OCI-LY7 (cell line): ENCODE data around the gene SPRYD7. TPM values are rescaled to one million over a fixed set of nuclear protein-coding genes. Genes with fewer than 3 reads are reported as not detected.

ENCODE experiments used
- BruUV-seq: library from RNA; stranded (reverse); fragments of 400-500 nt; replicated peaks from 2 replicates; lab custom pipeline; 2021; lab: Mats Ljungman, UMichigan
- CTCF ChIA-PET: fragments of 300-600 bp; sonication (Branson Sonifier 250); formaldehyde crosslinking; loops from one replicate; lab custom pipeline; 2022; ENCODE audit warnings: antibody characterized with exemption; ENCODE audit not compliant: unreplicated experiment; lab: Charles Lee
- POLR2A ChIA-PET: fragments of 300-600 bp; sonication (Branson Sonifier 250); formaldehyde crosslinking; loops from one replicate; lab custom pipeline; 2022; ENCODE audit warnings: antibody characterized with exemption; lab: Charles Lee
- DNase-seq: peaks from one replicate; pipeline ENCODE4 v3.0.0-alpha.2; 2015; ENCODE audit warnings: low spot score
- H2AFZ ChIP-seq: fragments of 200-600 bp; sonication (generic), shearing (Covaris generic); 2 replicates; pipeline ENCODE4 v1.6.1; 2014; ENCODE audit warnings: mild to moderate bottlenecking, antibody characterized with exemption, low read length, moderate library complexity
- H3K27ac ChIP-seq: fragments of 200-600 bp; sonication (generic); 2 replicates; pipeline ENCODE4 v1.5.1; 2014; ENCODE audit warnings: mixed run types, low read depth, mild to moderate bottlenecking, moderate library complexity, low read length, inconsistent platforms; ENCODE audit not compliant: poor library complexity, severe bottlenecking
- H3K36me3 ChIP-seq: fragments of 200-600 bp; sonication (generic); 2 replicates; pipeline ENCODE4 v1.6.1; 2014; ENCODE audit warnings: mild to moderate bottlenecking, antibody characterized with exemption, low read length, moderate library complexity, mixed read lengths; ENCODE audit not compliant: insufficient read depth
- H3K4me1 ChIP-seq: fragments of 200-600 bp; sonication (generic); 2 replicates; pipeline ENCODE4 v1.5.1; 2014; ENCODE audit warnings: mild to moderate bottlenecking, low read length; ENCODE audit not compliant: insufficient read depth, poor library complexity, severe bottlenecking
- H3K4me2 ChIP-seq: fragments of 200-600 bp; sonication (generic); 2 replicates; pipeline ENCODE4 v1.6.1; 2014; ENCODE audit warnings: mild to moderate bottlenecking, low read length
- H3K4me3 ChIP-seq: fragments of 200-600 bp; sonication (generic); 2 replicates; pipeline ENCODE4 v1.5.1; 2014; ENCODE audit warnings: mild to moderate bottlenecking, low read depth, low read length; ENCODE audit not compliant: poor library complexity, severe bottlenecking
- H3K79me2 ChIP-seq: fragments of 200-600 bp; sonication (generic); 2 replicates; pipeline ENCODE4 v1.6.1; 2016; ENCODE audit warnings: low read depth, mild to moderate bottlenecking, low read length, moderate library complexity, mixed read lengths; ENCODE audit not compliant: insufficient read depth
- H3K9me2 ChIP-seq: fragments of 200-600 bp; sonication (generic); 2 replicates; pipeline ENCODE4 v1.6.1; 2016; ENCODE audit warnings: mild to moderate bottlenecking, low read length, mixed read lengths; ENCODE audit not compliant: insufficient read depth
- H3K9me3 ChIP-seq: fragments of 200-600 bp; sonication (generic); 2 replicates; pipeline ENCODE4 v1.6.1; 2014; ENCODE audit warnings: mild to moderate bottlenecking, mixed run types, low read length, mixed read lengths
- H4K20me1 ChIP-seq: fragments of 200-600 bp; sonication (generic); 2 replicates; pipeline ENCODE4 v1.6.1; 2014; ENCODE audit warnings: mild to moderate bottlenecking, antibody characterized with exemption, low read length, moderate library complexity, mixed read lengths; ENCODE audit not compliant: insufficient read depth
- EZH2phosphoT487 ChIP-seq: fragments of 200-600 bp; sonication (generic); IDR thresholded peaks from 2 replicates; pipeline ENCODE4 v1.6.1; 2018; ENCODE audit warnings: low read depth, borderline replicate concordance, mild to moderate bottlenecking, mixed run types, antibody characterized with exemption, low read length, moderate library complexity, mixed read lengths
- intact Hi-C: fragments of 100-400 bp; cut with micrococcal nuclease; formaldehyde crosslinking; loops from one replicate; pipeline ENCODE4 v1.10.0; 2022; ENCODE audit not compliant: unreplicated experiment
- total RNA-seq, 2 experiments: library from RNA; depleted of rRNA in 1 of 2; stranded (reverse); fragments of >200 nt in 1 of 2; shearing (Covaris generic) in 1 of 2; gene quantifications; 2 replicates each; pipeline ENCODE4 v1.2.3, GENCODE V29; 2014 to 2022
- TF ChIP-seq, protein P1 (sequence below): fragments of 200-600 bp; sonication (generic); conservative IDR thresholded peaks from 2 replicates; pipeline ENCODE4 v1.5.1; 2014; ENCODE audit warnings: mild to moderate bottlenecking, antibody characterized with exemption, low read length, moderate library complexity, mixed read lengths

The SPRYD7 gene
- total RNA-seq, 2 experiments from 2014 or later, result 6.8 to 10.6 TPM

DNA sequence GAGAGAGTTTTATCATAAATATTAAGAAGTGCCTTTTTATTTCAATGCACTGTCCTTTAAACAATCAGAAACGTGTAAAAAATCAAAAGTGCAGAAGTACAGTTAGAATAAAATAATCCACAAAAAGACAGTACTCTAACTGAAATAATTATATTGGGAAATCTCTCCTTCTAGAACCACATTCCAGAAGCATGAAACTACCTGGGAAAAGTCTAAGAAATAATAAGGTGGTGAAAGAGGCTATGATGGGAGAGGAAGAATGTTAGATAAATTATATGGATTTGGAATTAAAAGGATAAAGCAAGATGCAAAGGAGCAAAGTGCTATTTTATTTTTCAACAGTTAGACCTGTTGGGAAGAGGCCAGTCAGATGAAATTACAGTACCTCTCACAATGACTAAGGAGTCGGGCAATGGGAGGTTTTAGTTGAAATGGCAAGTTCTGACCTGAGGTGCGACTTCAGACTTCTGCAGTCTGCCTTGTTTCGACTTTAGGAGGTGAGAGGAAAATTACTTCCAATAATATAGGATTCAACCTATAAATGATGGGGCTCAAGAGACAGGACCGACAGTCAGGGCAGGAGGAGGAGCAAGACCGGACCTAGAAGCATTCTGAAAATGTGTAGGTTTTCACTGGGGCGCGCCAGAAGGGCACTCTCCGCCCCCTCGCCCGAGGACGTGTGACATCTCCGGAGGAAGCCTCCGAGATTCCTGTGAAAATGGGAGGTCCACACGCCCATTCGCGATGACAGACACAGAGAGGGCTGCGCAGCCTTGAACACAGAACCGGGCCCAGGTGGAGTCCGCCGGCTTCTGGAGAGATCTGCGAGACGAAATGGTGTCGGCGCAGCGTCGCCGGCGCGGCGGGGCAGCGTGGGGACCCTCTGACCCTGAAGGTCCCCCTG is 717 bp downstream of the SPRYD7 start:
- ChIA-PET POLR2A (interaction anchor here (0.6 to 2.3 kb wide), 7 partner anchors 14 to 847 kb away, joined by 3 to 8 read pairs (median 3); partner anchors contain the start of gene KPNA3), CTCF (interaction anchor here (0.8 to 1.1 kb wide), 4 partner anchors 8 to 203 kb away, joined by 3 read pairs; no protein-coding TSS in a partner anchor)
- intact Hi-C loops, result loop anchor here (1.0 to 5.0 kb wide), 5 partner anchors 62 to 977 kb away; partner anchors contain the start of genes KPNA3 and TRIM13
- Histone ChIP-seq H3K79me2 (peaks cover 5% of the 10 kb centered on the region; the same call in 1 of the 2 replicates), H3K4me2 (peak overlapping the region; percentile 70), H3K4me1 (peaks cover 29% of the 10 kb centered on the region), H3K27ac (peak overlapping the region; percentile 24), H2AFZ (peak overlapping the region; percentile 89), H3K36me3 (peaks cover 7% of the 10 kb centered on the region; the same call in 1 of the 2 replicates), H3K9me3 (no peaks in the 10 kb centered on the region), H3K4me3 (peak overlapping the region; percentile 81), H4K20me1 (no peaks in the 10 kb centered on the region), H3K9me2 (no peaks in the 10 kb centered on the region)
- TF ChIP-seq, protein P1, sequence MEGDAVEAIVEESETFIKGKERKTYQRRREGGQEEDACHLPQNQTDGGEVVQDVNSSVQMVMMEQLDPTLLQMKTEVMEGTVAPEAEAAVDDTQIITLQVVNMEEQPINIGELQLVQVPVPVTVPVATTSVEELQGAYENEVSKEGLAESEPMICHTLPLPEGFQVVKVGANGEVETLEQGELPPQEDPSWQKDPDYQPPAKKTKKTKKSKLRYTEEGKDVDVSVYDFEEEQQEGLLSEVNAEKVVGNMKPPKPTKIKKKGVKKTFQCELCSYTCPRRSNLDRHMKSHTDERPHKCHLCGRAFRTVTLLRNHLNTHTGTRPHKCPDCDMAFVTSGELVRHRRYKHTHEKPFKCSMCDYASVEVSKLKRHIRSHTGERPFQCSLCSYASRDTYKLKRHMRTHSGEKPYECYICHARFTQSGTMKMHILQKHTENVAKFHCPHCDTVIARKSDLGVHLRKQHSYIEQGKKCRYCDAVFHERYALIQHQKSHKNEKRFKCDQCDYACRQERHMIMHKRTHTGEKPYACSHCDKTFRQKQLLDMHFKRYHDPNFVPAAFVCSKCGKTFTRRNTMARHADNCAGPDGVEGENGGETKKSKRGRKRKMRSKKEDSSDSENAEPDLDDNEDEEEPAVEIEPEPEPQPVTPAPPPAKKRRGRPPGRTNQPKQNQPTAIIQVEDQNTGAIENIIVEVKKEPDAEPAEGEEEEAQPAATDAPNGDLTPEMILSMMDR, result no peak
- no peak for TF ChIP-seq EZH2phosphoT487
- DNase-seq, result peak; percentile 44
- no TSS peak for BruUV-seq

DNA sequence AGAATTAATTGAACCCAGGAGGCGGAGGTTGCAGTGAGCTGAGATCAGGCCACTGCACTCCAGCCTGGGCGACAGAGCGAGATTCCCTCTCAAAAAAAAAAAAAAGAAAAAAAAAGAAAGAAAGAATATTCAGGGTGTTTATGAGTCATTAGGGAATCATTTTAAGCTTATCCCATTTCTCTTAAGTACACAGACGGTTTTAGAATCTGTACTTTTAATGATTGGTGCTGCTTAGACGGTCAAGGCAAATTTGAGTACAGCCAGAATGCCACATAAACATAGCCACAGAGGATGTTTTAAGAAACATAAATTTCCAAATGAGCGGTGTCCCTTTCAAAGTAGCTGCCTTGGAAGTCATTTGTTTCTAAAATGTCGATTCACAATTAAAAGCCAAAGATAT is 2.6 kb downstream of the SPRYD7 start:
- no peaks in the 10 kb centered on the region for H3K9me2 ChIP-seq
- no peak overlapping the region for H2AFZ ChIP-seq
- H3K4me1 ChIP-seq, result peaks cover 21% of the 10 kb centered on the region
- no peak overlapping the region for H3K4me2 ChIP-seq
- H3K9me3 ChIP-seq, result no peaks in the 10 kb centered on the region
- no peak for DNase-seq
- no peak overlapping the region for H3K4me3 ChIP-seq
- intact Hi-C loops, result no loop called here
- no peak overlapping the region for H3K27ac ChIP-seq
- peaks cover 5% of the 10 kb centered on the region; the same call in 1 of the 2 replicates for H3K79me2 ChIP-seq
- peaks cover 16% of the 10 kb centered on the region; the same call in 1 of the 2 replicates for H3K36me3 ChIP-seq
- POLR2A ChIA-PET, result interaction anchor here (0.6 kb wide), 1 partner anchor 65 kb away, joined by 3 read pairs; no protein-coding TSS in a partner anchor
- CTCF ChIA-PET, result no interaction called here
- TF ChIP-seq EZH2phosphoT487, result no peak
- TF ChIP-seq, protein P1, result no peak
- H4K20me1 ChIP-seq, result no peaks in the 10 kb centered on the region
- no TSS peak for BruUV-seq
